K562 (cell line): Measurements from ENCODE around the gene SH3BP2. TPM values are rescaled to one million over a fixed set of nuclear protein-coding genes. Genes with fewer than 3 reads are reported as not detected.

ENCODE experiments used
- ARID4B ChIP-seq: sonication (generic); formaldehyde crosslinking; IDR thresholded peaks from 2 replicates; pipeline ENCODE4 v1.8.0; 2022; ENCODE audit warnings: mild to moderate bottlenecking, missing genetic modification reagents
- E2F6 ChIP-seq, 2 experiments: IDR thresholded peaks; 2 replicates each; pipeline ENCODE4 v1.6.1; 2011; ENCODE audit warnings: borderline replicate concordance in 1 of 2, control low read depth in 1 of 2, low read depth in 1 of 2, low read length in 1 of 2, mild to moderate bottlenecking in 1 of 2, mixed read lengths in 1 of 2, moderate library complexity in 1 of 2; ENCODE audit not compliant: insufficient read depth in 1 of 2, insufficient read length in 1 of 2, poor library complexity in 1 of 2, severe bottlenecking in 1 of 2; ENCODE audit errors: extremely low read depth in 1 of 2
- JUN ChIP-seq, 2 experiments: sonication (generic) in 1 of 2; formaldehyde crosslinking in 1 of 2; IDR thresholded peaks; 2 replicates each; pipeline versions ENCODE4 v1.6.1 to v1.8.0; 2012 to 2022; ENCODE audit warnings: borderline replicate concordance in 2 of 2, mild to moderate bottlenecking in 2 of 2, improper control_type of control experiment in 1 of 2, low read depth in 1 of 2, low read length in 1 of 2, missing genetic modification reagents in 1 of 2
- NR2C2 ChIP-seq, 2 experiments: fragments of 200-800 bp in 1 of 2; sonication (Bioruptor generic) in 1 of 2; sonication (generic) in 1 of 2; formaldehyde crosslinking in 1 of 2; IDR thresholded peaks; 2 replicates each; pipeline versions ENCODE4 v1.6.1 to v1.8.0; 2016 to 2022; ENCODE audit warnings: mild to moderate bottlenecking in 1 of 2, missing compliant biosample characterization in 1 of 2, missing genetic modification characterization in 1 of 2, missing genetic modification reagents in 1 of 2
- RBM22 ChIP-seq: fragments of 200-400 bp; formaldehyde crosslinking; IDR thresholded peaks from 2 replicates; pipeline ENCODE4 v1.6.1; 2018; ENCODE audit warnings: low read length, low read depth; ENCODE audit not compliant: poor library complexity, severe bottlenecking
- USF2 ChIP-seq: sonication (generic); formaldehyde crosslinking; IDR thresholded peaks from 2 replicates; pipeline ENCODE4 v1.5.0; 2020; ENCODE audit warnings: missing genetic modification reagents
- ZNF551 ChIP-seq: fragments of 250-450 bp; sonication (Bioruptor Pico); IDR thresholded peaks from 2 replicates; pipeline ENCODE4 v1.5.0; 2021; ENCODE audit warnings: mild to moderate bottlenecking, moderate library complexity
- polyA plus RNA-seq, 8 experiments: library from polyadenylated mRNA; depleted of rRNA in 4 of 8; stranded (reverse) in 5 of 8; unstranded in 3 of 8; fragments of >200 nt; fragmentation: Nextera tagmentation in 2 of 8; fragmentation: Illumina TruSeq in 1 of 8; extraction: Ambion mirVana in 2 of 8; extraction: Trizol in 1 of 8; gene quantifications; 2 replicates each; pipeline versions ENCODE4 v1.2.1 to v1.2.3, GENCODE V29; 2011 to 2014; ENCODE audit warnings: inconsistent platforms in 1 of 8, missing spikeins in 1 of 8
- total RNA-seq, 7 experiments: library from RNA; depleted of rRNA in 6 of 7; stranded (reverse); fragments of >200 nt in 6 of 7; fragmentation: Illumina TruSeq in 2 of 7; extraction: Trizol in 2 of 7; gene quantifications; 2 replicates each; pipeline versions ENCODE4 v1.2.1 to v1.2.3, GENCODE V29; 2011 to 2021; ENCODE audit warnings: low replicate concordance in 1 of 7
- TF ChIP-seq, protein P1 (sequence below), 2 experiments: fragments of 450-650 bp in 1 of 2; sonication (generic) in 1 of 2; formaldehyde crosslinking in 1 of 2; IDR thresholded peaks in 1 of 2; conservative IDR thresholded peaks in 1 of 2; 2 replicates each; pipeline versions ENCODE4 v1.6.1 to v1.8.1; 2016 to 2023; ENCODE audit warnings: mild to moderate bottlenecking in 2 of 2, moderate library complexity in 2 of 2, inconsistent platforms in 1 of 2, missing genetic modification reagents in 1 of 2
- TF ChIP-seq, protein P2 (sequence below): fragments of 250-450 bp; sonication (Bioruptor Pico); IDR thresholded peaks from 2 replicates; pipeline ENCODE4 v1.5.0; 2020; ENCODE audit warnings: mild to moderate bottlenecking

The SH3BP2 gene
- total and polyA plus RNA-seq, 9 of the 15 experiments (the other 6 are each of a cell fraction or from before 2014, with no cell fraction given), result 0.34 to 16.0 (median 5.1) TPM

DNA sequence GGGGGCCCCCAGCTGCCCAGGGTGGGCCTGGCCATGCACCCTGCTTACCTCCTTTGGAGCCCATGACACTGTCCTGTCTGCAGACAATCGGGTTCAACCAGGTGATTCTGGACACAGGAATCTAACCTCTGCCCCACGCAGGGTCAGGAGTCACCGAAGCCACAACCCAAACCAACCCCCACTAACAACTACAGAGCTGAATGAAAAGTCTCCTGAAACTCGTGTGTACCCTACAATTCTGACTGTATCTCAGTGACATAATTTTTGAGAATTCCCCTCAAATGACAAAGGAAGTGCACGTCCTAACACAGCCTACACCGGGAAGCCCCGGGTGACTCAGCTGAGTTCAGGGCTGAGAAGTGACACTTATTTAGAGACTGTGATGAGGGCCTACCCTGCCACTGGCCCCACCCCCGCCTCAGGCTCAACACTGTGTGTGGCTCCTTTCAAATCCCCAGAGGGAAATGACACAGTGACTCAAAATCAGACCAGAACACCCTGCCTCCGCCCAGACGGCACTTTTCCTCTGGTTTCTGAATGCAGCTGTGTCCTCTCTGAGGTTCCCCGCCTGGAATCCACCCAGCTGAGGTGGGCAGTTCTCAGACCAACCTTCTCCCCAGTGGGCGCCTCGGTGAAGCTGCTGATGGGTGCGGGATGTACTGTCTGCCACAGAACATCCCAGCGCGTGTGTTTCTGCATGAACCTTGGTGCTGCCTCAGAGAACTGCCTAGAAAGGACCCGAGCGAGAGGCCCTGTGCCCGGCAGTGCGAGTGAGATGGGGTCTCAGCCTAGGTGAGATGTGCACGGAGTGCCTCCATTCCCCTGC is 46.7 kb upstream of the SH3BP2 start (continued):
- TF ChIP-seq, protein P1, sequence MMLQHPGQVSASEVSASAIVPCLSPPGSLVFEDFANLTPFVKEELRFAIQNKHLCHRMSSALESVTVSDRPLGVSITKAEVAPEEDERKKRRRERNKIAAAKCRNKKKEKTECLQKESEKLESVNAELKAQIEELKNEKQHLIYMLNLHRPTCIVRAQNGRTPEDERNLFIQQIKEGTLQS (IDR thresholded peaks at IDR 0.05), result peak; percentile 60
- TF ChIP-seq, protein P1 (CRISPR knock-in tag; conservative IDR thresholded peaks at IDR 0.05), result no peak
- TF ChIP-seq RBM22 (no peak), NR2C2 (CRISPR knock-in tag; IDR thresholded peaks at IDR 0.05) (no peak), NR2C2 (tag; IDR thresholded peaks at IDR 0.05) (peak; percentile 38; the same call in 1 of the 2 replicates), ARID4B (CRISPR knock-in tag) (no peak), JUN (IDR thresholded peaks at IDR 0.05; ENCODE audit: borderline replicate concordance, low read depth, low read length) (0 out of 2 replicates have a peak, but pooled peaks have one; percentile 15), JUN (CRISPR knock-in tag; IDR thresholded peaks at IDR 0.05; ENCODE audit: borderline replicate concordance) (no peak), ZNF551 (no peak), E2F6 (IDR thresholded peaks at IDR 0.05; ENCODE audit: borderline replicate concordance in 1 of 2, extremely low read depth in 1 of 2, insufficient read depth in 1 of 2, insufficient read length in 1 of 2, low read depth in 1 of 2, low read length in 1 of 2, poor library complexity in 1 of 2, severe bottlenecking in 1 of 2) (no peak), USF2 (CRISPR knock-in tag) (no peak)
- TF ChIP-seq, protein P2, sequence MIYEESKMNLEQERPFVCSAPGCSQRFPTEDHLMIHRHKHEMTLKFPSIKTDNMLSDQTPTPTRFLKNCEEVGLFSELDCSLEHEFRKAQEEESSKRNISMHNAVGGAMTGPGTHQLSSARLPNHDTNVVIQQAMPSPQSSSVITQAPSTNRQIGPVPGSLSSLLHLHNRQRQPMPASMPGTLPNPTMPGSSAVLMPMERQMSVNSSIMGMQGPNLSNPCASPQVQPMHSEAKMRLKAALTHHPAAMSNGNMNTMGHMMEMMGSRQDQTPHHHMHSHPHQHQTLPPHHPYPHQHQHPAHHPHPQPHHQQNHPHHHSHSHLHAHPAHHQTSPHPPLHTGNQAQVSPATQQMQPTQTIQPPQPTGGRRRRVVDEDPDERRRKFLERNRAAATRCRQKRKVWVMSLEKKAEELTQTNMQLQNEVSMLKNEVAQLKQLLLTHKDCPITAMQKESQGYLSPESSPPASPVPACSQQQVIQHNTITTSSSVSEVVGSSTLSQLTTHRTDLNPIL (CRISPR knock-in tag), result no peak
